Cerebellar nuclear complex (tissue), 1 donor: ENCODE data around the gene TIMP3.

Experiments
- DNase-seq, 2 experiments: peaks; one replicate each; lab custom pipeline; 2025; lab: John Stamatoyannopoulos, UW

Gene TIMP3

GRCh38 chr22:32808038-32808445 is 6.5 kb downstream of the TIMP3 start:
- no peak for DNase-seq

GRCh38 chr22:32809786-32810554 is 8.5 kb downstream of the TIMP3 start:
- no peak for DNase-seq

GRCh38 chr22:32810555-32811133 is 9.1 kb downstream of the TIMP3 start:
- DNase-seq = no peak

GRCh38 chr22:32811788-32812545 is 10.5 kb downstream of the TIMP3 start:
- DNase-seq = no peak

- DNase-seq = no peak
Observed at GRCh38 chr22:32814285-32814860, 12.9 kb downstream of the TIMP3 start.

DNA sequence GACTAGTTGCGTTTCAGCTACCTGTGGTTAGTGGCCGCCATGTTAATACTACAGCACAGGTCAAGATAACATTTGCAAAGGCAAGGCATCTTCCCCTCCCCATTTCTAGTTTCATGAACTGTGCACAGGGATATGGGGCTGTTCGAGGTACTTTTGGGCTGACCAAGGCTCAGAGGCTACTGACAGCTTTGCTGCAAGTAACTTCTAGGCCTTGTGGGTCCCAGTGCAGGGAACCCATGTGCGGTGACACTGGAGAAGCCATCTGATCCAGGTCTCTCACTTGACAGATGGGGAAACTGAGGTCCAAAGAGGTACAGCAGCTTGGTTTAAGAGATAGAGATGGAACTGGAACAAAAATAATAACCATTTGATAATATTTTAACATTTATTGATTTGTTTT is 13.6 kb downstream of the TIMP3 start:
- no peak for DNase-seq

DNA sequence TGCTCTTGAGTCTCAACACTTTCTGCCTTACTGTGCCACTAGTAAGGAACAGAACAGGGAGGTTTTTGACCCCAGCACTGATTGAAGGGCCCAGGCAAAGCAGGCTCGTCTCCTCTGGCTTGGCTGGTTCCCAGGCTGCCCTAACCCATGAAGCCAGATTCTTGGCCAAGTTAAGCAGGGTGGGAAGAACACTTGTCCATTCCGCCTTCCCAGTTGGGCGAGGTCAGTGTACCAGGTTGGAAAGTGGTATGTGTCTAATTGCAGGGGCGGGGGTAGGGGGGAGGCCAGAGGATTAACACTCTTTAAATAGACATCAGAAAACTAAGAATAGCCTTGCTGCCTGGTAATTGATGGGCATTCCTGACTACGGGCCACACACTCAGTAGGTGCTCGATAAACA is 14.4 kb downstream of the TIMP3 start:
- no peak for DNase-seq

DNA sequence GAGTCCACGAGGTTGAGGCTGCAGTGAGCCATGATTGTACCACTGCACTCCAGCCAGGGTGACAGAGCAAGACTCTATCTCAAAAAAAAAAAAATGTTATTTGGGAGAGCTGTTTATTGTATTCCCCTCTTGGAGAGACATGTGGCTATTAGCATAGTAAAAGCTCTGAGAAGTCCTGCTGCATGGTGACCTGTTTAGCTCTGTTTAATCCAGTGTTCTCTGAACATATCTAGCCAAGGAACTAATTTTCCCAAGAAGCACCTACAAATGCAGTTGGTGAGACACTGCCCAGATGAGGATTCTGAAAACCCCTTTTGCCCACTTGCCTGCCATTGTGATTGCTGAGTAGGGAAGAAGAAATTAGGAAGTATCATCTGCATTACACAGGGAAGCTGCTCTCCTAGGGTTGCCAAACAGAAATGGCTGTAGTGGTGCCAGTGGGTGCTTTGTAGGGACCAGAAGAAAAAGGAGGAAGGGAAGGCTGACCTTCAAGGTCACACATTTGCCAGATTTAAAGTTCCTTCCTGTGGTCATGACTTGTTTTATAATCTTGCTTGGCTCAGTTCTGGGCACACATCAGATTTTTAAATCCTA is 15.7 kb downstream of the TIMP3 start:
- no peak for DNase-seq

DNA sequence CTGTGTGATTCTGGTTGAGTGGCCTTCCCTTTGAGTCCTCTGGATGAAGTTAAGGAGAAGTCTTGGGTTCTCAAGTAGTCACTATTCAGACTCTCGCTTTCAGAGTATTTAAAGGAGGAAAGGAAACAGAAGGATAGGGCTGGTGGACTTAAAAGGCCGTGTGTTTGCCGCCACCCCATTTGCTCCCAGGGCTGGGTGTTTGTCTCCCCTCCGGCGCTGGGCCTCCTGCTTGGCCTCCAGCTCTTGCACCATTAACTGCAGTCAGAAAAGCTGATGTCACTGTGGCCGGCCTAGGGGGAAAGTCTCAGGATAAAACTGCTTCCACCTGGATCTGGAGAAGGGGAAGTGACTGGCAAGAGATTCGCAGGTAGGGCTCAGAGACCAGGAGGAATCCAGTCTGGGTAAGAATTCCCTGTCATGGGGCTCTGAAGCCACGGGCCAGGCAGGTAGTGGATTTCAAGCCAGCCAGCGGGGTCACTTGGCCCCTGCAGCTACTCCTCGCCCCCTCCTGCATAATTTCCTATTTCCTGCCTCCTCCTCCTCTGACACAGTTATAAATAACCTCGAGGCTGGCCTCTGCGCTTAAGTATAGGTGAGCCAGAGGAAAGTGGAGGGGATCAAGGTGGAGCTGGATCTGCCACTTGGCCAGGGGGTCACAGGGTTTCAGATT is 17.1 kb downstream of the TIMP3 start:
- DNase-seq = no peak

- no peak for DNase-seq
Observed at GRCh38 chr22:32819120-32819519, 17.6 kb downstream of the TIMP3 start.

DNA sequence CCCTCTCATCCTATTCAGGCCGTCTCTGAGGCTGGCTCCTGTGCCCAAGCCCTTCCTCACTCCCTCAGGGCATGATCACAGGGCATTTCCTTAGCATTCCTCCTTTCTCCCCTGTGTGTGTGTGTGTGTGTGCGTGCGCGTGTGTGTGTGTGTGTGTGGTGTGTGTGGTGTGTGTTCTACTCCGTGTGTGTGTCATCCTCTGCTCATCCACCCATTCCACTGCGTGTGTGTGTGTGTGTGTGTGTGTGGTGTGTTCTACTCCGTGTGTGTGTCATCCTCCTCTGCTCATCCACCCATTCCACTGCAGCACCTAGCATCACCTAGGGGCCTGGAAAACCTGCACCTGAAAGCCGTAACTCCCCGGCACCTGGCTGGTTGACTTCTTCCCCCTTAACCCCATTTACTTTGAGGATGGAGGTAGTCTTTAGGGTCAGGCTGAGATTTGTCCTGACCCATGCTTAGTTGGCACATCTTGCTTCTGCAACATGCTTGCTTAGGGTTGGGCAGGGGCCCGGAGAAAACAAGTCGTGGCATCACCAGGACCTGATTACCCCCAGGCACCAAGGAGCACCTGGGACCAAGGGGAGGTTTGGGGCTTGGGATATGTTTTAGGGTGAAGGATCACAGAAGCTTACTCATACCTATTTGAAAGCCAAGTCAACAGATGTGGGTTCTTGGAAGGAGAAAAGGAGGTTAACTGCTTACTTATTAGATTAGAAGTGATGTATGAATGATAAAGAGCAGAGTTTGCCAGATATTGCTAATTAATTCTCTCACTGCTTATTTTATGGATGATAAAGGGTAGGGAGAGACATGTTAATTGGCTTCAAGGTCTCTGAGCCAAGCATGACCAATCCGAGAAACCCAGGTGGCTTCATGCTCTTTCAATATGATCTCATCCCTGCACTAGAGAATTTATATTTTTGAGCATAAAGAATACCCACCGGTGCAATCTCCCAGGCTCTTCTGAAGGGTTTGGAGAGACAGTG is 18.9 kb downstream of the TIMP3 start:
- no peak for DNase-seq

DNA sequence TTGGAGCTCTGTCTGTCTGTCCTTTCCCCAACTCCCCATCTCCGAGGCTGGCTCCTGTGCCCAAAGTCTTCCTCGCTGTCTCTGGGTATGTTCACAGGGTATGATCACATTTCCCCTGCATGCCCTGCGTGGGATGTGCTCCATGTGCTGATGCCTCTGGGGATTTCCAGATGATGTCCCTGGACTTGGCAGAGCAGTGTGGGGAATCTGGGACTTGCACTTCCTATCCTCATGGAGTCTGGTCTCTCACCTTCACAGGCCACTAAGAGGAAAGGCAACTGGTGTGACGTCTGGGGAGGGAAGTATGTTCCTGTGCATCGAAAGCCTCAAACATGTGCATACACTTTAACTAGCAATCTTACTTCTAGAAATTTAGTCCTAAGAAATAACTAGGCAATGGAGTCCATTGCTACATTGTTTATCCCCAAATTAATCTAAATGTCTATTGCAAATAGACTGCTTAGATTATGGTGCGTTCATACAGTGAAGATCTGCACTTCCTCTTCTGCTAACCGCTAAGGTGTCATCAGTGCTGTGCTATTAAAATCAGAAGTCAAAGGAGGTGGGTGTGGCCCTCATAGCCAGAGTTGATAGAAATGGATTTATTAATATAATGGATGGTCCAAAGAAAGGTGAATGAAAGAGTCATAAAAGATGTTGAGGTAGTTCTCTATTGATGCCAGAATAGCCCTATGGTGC is 20.8 kb downstream of the TIMP3 start:
- no peak for DNase-seq

DNA sequence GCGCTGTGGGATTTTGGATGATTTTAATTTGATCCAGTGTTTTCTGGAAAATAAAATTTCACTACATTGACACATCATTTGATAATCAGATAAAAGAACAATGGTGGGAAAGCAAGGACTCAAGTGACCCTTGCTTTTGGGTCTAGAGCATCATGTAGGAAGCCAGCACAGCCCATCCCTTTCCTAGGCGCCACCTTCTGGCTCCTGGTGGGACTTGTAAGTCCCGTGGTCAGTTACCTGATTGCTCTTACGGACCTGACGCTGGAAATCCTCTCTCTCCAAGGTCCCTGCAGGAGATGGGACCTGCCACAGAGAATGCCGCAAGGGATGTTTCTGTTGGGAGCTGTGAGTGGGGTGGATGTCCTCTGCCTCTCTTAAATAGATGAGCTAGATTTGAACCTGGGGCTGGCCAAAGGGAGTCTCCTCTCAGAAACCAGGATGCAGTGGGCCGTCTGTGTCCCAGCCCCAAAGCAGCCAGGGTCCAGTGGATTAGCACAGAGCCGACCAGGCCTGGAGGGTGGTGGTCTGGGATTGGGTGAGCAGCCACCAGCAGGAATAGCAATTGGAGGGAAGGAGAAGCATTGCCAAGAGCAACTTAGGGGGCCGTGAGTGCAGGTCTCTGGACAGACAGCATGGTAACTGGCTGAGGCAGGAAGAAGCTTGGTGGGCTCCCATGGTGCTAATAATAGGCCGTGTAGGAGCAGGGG is 21.7 kb downstream of the TIMP3 start:
- DNase-seq = no peak

- no peak for DNase-seq
Observed at GRCh38 chr22:32824531-32825312, 23.2 kb downstream of the TIMP3 start.

DNA sequence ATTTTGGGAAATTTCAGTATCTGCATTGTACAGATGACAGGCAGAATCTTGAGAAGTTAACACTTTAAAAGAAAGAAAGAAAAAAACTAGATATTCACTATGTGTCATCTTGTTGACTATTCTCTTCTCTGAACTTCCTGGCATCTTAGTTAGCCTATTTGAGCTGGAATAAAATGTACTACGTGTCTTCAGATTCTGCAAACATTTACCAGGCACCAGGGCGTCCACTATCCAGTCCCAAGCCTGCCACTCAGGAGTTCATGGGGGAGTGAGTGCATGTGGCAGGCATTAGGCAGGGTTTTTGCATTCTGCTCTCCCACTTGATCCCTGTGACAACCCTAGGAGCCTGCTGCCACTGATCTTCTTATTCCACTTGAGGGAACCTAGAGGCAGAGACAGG is 25.0 kb downstream of the TIMP3 start:
- DNase-seq = no peak

DNA sequence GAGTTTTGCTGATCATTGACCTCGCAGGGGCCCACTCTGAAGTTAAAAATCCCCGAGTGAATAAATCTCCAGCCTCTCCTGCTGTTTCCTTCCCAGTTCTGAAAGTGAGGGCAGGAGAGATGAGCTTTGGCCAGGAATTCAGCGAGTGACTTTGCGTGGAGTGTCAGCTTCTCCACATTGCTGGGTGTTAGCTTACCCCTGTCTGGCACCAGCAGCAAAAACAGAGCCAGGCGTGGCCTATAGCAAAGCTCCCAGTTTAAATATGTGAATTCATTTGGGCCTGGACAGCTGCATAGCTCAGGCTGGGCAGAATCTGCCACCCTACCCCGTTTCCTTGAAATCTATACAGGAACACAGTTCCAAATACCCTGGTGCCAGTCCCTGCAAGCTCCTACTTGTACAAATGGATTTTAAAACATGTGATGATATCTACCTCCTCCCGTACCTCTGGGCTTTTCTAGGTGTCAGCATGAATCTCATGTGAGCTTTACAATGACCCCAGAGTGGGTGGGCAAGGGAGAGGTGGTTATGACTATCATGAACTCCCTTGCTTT is 25.6 kb downstream of the TIMP3 start:
- no peak for DNase-seq

DNA sequence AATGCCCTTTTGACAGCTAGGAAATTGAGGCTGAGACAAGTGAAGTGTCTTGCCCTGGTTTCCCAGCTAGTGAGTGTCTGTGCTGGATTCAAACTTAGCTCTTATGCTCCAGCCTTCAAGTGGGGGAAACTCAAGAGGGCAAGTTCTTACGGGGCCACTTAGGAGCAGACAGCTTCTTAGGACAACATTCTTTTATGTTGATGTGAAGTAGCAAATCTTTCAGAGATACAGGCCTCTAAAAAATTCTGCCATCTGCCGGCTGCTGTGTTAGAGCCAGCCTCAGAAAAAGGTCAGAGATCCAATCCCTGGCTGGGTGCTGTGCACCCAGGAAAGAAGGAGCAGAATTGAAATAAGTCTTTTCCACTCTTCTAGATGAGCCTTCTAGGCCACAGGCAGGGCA is 26.6 kb downstream of the TIMP3 start:
- DNase-seq = no peak

- no peak for DNase-seq
Observed at GRCh38 chr22:32828561-32828960, 27.1 kb downstream of the TIMP3 start.
